Gastroesophageal sphincter (tissue), 3 donors: Measurements from ENCODE around the gene RITA1.

Source experiments
- EP300 ChIP-seq: sonication (generic); formaldehyde crosslinking; IDR thresholded peaks from one replicate; pipeline ENCODE4 v1.6.1; 2017; ENCODE audit warnings: antibody characterized with exemption, mild to moderate bottlenecking
- TF ChIP-seq, protein P1 (sequence below), 4 experiments: fragments of 200-600 bp in 2 of 4; fragments of 450-650 bp in 2 of 4; sonication (generic) in 1 of 4; IDR thresholded peaks; one replicate each; pipeline ENCODE4 v1.5.1; 2017 to 2019; ENCODE audit warnings: antibody characterized with exemption in 4 of 4, mild to moderate bottlenecking in 2 of 4, moderate library complexity in 2 of 4

DNA sequence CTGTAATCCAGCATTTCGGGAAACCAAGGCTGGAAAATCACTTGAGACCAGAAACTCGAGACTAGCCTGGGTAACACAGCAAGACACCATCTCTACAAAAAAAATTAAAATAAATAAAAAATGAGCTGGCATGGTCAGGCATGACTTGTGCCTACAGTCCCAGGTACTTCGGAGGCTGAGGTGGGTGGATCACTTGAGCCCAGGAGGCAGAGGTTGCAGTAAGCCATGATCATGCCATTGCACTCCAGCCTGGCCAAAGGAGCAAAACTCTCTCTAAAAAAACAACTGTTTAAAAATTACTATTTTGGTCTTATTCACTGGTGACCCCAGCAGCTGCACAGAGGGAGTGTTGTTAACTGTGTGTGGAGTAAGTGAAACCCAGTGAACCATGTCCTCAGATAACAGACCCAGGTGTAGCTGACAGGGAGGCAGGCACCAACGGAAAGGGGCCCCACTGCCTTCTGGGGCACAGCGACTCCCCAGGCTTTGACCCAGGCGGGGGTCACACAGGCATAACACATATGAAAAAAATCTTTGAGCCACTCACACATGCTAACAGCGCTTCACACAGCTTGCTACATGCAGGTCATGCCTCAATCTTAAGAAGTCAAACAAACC is 12.3 kb upstream of the RITA1 start:
- TF ChIP-seq, protein P1, sequence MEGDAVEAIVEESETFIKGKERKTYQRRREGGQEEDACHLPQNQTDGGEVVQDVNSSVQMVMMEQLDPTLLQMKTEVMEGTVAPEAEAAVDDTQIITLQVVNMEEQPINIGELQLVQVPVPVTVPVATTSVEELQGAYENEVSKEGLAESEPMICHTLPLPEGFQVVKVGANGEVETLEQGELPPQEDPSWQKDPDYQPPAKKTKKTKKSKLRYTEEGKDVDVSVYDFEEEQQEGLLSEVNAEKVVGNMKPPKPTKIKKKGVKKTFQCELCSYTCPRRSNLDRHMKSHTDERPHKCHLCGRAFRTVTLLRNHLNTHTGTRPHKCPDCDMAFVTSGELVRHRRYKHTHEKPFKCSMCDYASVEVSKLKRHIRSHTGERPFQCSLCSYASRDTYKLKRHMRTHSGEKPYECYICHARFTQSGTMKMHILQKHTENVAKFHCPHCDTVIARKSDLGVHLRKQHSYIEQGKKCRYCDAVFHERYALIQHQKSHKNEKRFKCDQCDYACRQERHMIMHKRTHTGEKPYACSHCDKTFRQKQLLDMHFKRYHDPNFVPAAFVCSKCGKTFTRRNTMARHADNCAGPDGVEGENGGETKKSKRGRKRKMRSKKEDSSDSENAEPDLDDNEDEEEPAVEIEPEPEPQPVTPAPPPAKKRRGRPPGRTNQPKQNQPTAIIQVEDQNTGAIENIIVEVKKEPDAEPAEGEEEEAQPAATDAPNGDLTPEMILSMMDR (IDR thresholded peaks at IDR 0.05), result no peak
- no peak for TF ChIP-seq EP300
